Gastrocnemius medialis (tissue), 4 donors: ENCODE data around the gene CTDSPL.

ENCODE experiments used
- POLR2A ChIP-seq, 2 donors: fragments of 450-650 bp; IDR thresholded peaks; one replicate each; pipeline ENCODE4 v1.6.1; 2017; ENCODE audit warnings: antibody characterized with exemption in 2 of 2, mild to moderate bottlenecking in 2 of 2, moderate library complexity in 2 of 2
- TF ChIP-seq, protein P1 (sequence below), 5 experiments: fragments of 450-650 bp in 3 of 5; fragments of 200-600 bp in 2 of 5; sonication (generic) in 2 of 5; IDR thresholded peaks in 4 of 5; conservative IDR thresholded peaks in 1 of 5; 1 replicate in 4 of 5; 2 replicates in 1 of 5; pipeline ENCODE4 v1.5.1; 2016 to 2019; ENCODE audit warnings: antibody characterized with exemption in 5 of 5, mild to moderate bottlenecking in 3 of 5, moderate library complexity in 3 of 5

DNA sequence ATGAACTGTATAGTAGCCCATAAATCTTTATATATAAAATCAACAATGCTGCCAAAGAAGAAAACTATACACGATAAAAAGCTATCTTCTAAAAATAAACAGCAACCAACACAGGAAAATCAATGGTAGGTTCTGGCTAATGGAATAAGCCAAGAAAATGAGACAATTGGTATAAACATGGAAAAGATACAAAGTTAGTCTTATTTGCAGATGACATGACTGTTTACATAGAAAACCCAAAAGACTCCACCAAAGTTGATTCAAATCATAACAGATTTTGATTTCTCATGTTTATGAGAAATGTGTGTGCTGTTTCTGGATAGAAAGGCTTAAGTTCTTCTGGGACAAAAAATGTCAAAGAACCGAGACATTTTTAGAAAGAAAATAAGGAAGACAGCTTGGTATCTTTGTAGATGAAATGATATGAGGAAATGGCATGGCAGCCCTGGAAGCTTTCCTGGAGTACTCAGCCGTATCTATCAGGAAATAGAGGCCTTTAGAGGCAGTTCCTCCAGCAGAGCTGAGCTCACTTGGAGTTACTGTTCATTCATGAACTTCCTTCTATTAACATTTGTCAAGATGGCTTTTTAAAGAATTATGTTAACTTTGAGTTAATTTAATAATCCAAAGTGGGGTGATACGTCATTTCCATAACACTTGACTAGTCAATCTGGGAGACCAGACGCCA is 92.2 kb downstream of the CTDSPL start:
- TF ChIP-seq, protein P1, sequence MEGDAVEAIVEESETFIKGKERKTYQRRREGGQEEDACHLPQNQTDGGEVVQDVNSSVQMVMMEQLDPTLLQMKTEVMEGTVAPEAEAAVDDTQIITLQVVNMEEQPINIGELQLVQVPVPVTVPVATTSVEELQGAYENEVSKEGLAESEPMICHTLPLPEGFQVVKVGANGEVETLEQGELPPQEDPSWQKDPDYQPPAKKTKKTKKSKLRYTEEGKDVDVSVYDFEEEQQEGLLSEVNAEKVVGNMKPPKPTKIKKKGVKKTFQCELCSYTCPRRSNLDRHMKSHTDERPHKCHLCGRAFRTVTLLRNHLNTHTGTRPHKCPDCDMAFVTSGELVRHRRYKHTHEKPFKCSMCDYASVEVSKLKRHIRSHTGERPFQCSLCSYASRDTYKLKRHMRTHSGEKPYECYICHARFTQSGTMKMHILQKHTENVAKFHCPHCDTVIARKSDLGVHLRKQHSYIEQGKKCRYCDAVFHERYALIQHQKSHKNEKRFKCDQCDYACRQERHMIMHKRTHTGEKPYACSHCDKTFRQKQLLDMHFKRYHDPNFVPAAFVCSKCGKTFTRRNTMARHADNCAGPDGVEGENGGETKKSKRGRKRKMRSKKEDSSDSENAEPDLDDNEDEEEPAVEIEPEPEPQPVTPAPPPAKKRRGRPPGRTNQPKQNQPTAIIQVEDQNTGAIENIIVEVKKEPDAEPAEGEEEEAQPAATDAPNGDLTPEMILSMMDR (IDR thresholded peaks at IDR 0.05 in 4 of 5, conservative IDR thresholded peaks at IDR 0.05 in 1 of 5): no peak
- no peak for TF ChIP-seq POLR2A (IDR thresholded peaks at IDR 0.05)
